Trophoblast cell (in vitro differentiated cells and primary cell): Measurements from ENCODE around the gene PLSCR3.
A peak's percentile ranks its signal among the peaks of the same experiment; 100 is the strongest.

Experiments used
- DNase-seq, 2 donors: peaks; one replicate each; pipeline ENCODE4 v3.0.0-alpha.2; 2016
- H2AFZ ChIP-seq: 2 replicates; pipeline ENCODE4 v1.6.1; 2013; ENCODE audit warnings: low read length, moderate library complexity, mild to moderate bottlenecking; ENCODE audit not compliant: insufficient read depth, poor library complexity
- H2AK5ac ChIP-seq: 2 replicates; pipeline ENCODE4 v1.6.1; 2013; ENCODE audit warnings: mild to moderate bottlenecking, low read length
- H2BK120ac ChIP-seq: 2 replicates; pipeline ENCODE4 v1.6.1; 2013; ENCODE audit warnings: low read length, mild to moderate bottlenecking, moderate library complexity; ENCODE audit not compliant: insufficient read depth, poor library complexity
- H2BK12ac ChIP-seq: 2 replicates; pipeline ENCODE4 v1.6.1; 2013; ENCODE audit warnings: mild to moderate bottlenecking, low read length, moderate library complexity
- H2BK5ac ChIP-seq: 2 replicates; pipeline ENCODE4 v1.6.1; 2013; ENCODE audit warnings: low read length, low read depth, moderate library complexity, mild to moderate bottlenecking; ENCODE audit not compliant: poor library complexity
- H3K14ac ChIP-seq: 2 replicates; pipeline ENCODE4 v1.6.1; 2013; ENCODE audit warnings: mild to moderate bottlenecking, low read length
- H3K18ac ChIP-seq: 2 replicates; pipeline ENCODE4 v1.6.1; 2013; ENCODE audit warnings: mild to moderate bottlenecking, low read length
- H3K23ac ChIP-seq: 2 replicates; pipeline ENCODE4 v1.6.1; 2013; ENCODE audit warnings: low read length
- H3K27ac ChIP-seq: 2 replicates; pipeline ENCODE4 v1.5.1; 2013; ENCODE audit warnings: low read depth, mild to moderate bottlenecking, inconsistent platforms, low read length, moderate library complexity
- H3K27me3 ChIP-seq: 2 replicates; pipeline ENCODE4 v1.6.1; 2013; ENCODE audit warnings: inconsistent platforms, mild to moderate bottlenecking, low read length, moderate library complexity; ENCODE audit not compliant: insufficient read depth
- H3K36me3 ChIP-seq, 2 experiments: 1 replicate in 1 of 2; 2 replicates in 1 of 2; pipeline ENCODE4 v1.6.1; 2013; ENCODE audit warnings: low read length in 2 of 2, mild to moderate bottlenecking in 2 of 2, moderate library complexity in 1 of 2; ENCODE audit not compliant: insufficient read depth in 2 of 2, control insufficient read depth in 1 of 2
- H3K4ac ChIP-seq: 2 replicates; pipeline ENCODE4 v1.6.1; 2013; ENCODE audit warnings: low read depth, mild to moderate bottlenecking, low read length, moderate library complexity
- H3K4me1 ChIP-seq, 2 experiments: 1 replicate in 1 of 2; 2 replicates in 1 of 2; pipeline ENCODE4 v1.6.1; 2013; ENCODE audit warnings: low read length in 2 of 2, mild to moderate bottlenecking in 2 of 2, moderate library complexity in 1 of 2; ENCODE audit not compliant: insufficient read depth in 2 of 2, control insufficient read depth in 1 of 2
- H3K4me2 ChIP-seq: 2 replicates; pipeline ENCODE4 v1.6.1; 2013; ENCODE audit warnings: inconsistent platforms, mild to moderate bottlenecking, low read length, moderate library complexity
- H3K4me3 ChIP-seq: 2 replicates; pipeline ENCODE4 v1.5.1; 2013; ENCODE audit warnings: mild to moderate bottlenecking, low read depth, low read length, inconsistent platforms
- H3K79me1 ChIP-seq: one replicate; pipeline ENCODE4 v1.6.1; 2013; ENCODE audit warnings: low read length
- H3K79me2 ChIP-seq: 2 replicates; pipeline ENCODE4 v1.6.1; 2013; ENCODE audit warnings: low read length, mild to moderate bottlenecking; ENCODE audit not compliant: control insufficient read depth, insufficient read depth, poor library complexity
- H3K9ac ChIP-seq: 2 replicates; pipeline ENCODE4 v1.6.1; 2013; ENCODE audit warnings: mild to moderate bottlenecking, low read length
- H3K9me3 ChIP-seq: 2 replicates; pipeline ENCODE4 v1.6.1; 2013; ENCODE audit warnings: low read depth, mild to moderate bottlenecking, control low read depth, inconsistent platforms, low read length; ENCODE audit not compliant: insufficient read depth
- H4K12ac ChIP-seq: 2 replicates; pipeline ENCODE4 v1.6.1; 2013; ENCODE audit warnings: low read depth, mild to moderate bottlenecking, low read length, moderate library complexity
- H4K8ac ChIP-seq: 2 replicates; pipeline ENCODE4 v1.6.1; 2013; ENCODE audit warnings: low read depth, mild to moderate bottlenecking, low read length, moderate library complexity
- H4K91ac ChIP-seq: one replicate; pipeline ENCODE4 v1.6.1; 2013; ENCODE audit warnings: low read depth, mild to moderate bottlenecking, low read length, moderate library complexity
- WGBS: extraction: QIAGEN DNeasy Blood & Tissue Kit; methylation state at CpG from one replicate; pipeline ENCODE4 v1.1.7; 2013; ENCODE audit warnings: missing lambda C conversion rate; ENCODE audit not compliant: insufficient read length, insufficient coverage; ENCODE audit errors: extremely low coverage; 5-methylcytosine and 5-hydroxymethylcytosine counted together

PLSCR3 gene

DNA sequence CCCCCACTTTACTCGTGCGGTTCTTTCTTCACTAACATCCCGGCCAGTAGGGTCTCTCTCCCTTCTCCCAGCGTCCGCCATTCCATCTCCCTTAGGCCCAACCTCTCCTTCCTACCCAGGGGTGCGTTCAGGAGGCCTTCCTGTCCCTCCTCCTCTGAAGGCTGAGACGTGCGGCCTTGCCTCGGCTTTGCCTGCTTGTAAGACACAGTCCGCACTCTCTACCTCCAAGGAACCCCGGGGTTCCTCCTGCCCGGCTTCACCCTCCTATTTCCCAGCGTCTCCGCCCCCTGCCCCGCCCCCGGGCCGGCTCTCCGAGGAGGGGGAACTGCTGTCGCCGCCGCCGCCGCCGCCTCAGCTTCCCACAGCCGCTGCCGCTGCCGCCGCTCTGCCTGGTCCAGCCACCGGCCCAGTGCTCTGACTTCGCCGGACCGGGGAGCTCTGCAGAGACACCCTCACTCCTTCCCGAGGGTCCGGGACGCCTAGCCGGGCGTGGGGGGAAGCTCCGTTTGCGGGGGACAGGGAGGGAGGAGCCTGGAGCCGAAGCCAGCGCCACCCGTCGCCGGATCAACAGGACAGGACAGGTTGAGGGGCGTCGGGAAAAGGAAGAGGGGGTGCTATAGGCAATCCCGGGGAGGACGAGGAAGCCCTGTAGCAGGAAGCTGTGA is 43.8 kb upstream of the PLSCR3 start:
- H3K4me3 ChIP-seq, result peak overlapping the region; percentile 60
- no peak overlapping the region for H3K23ac ChIP-seq
- H4K91ac ChIP-seq, result no peak overlapping the region
- no peaks in the 10 kb centered on the region for H3K36me3 ChIP-seq
- H3K4ac ChIP-seq, result peak overlapping the region; percentile 28
- no peak overlapping the region for H2BK120ac ChIP-seq
- peak overlapping the region; percentile 19 for H3K18ac ChIP-seq
- peaks cover 18% of the 10 kb centered on the region for H3K27me3 ChIP-seq
- no peak overlapping the region for H4K12ac ChIP-seq
- peaks cover 25 to 33% of the 10 kb centered on the region in 2 experiments for H3K4me1 ChIP-seq
- no peak overlapping the region for H3K27ac ChIP-seq
- no peak overlapping the region for H2BK5ac ChIP-seq
- peak overlapping the region; percentile 30 for H3K9ac ChIP-seq
- no peak overlapping the region for H3K14ac ChIP-seq
- peaks cover 2% of the 10 kb centered on the region for H3K9me3 ChIP-seq
- H3K4me2 ChIP-seq, result peak overlapping the region; percentile 94
- no peak overlapping the region for H2BK12ac ChIP-seq
- H4K8ac ChIP-seq, result peak overlapping the region; percentile 3
- peaks cover 18% of the 10 kb centered on the region for H3K79me1 ChIP-seq
- peaks cover 4% of the 10 kb centered on the region for H3K79me2 ChIP-seq
- WGBS, result no CpG with 5 or more reads among the region's 48 CpGs
- H2AFZ ChIP-seq, result peak overlapping the region; percentile 6
- H2AK5ac ChIP-seq, result no peak overlapping the region
- peak in 1 of 2 donors; percentile 30 for DNase-seq

DNA sequence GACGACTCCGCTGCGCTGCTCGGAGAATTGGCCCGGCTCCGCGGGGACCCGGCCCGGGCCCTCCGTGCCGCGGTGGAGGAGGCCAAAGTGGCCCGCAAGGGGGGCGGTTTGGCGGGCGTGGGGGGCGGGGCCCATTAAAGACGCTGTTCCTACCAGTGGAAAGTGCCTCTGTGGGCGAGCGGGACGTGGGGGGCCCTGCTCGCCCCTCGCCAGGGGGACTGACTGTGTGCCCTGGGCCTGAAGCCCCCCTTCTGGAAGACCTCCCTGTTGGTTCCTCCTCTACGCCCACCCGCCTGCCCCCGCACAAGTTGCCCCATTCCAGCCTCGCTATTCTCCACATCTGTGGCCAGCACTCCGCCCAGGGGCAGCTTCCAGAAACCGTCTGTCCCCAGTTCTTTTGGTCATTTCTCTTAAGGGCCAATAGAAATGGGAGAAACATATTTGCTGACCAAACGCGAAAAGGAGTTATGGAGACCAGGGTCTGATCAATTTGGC is 43.1 kb upstream of the PLSCR3 start:
- Histone ChIP-seq H3K4me1 (peaks cover 25 to 33% of the 10 kb centered on the region in 2 experiments), H2AK5ac (peak overlapping the region; percentile 32), H2BK12ac (no peak overlapping the region), H3K27ac (no peak overlapping the region), H3K79me1 (peaks cover 18% of the 10 kb centered on the region), H3K18ac (peak overlapping the region; percentile 38), H2BK120ac (no peak overlapping the region), H3K27me3 (peaks cover 18% of the 10 kb centered on the region), H3K9me3 (peaks cover 2% of the 10 kb centered on the region), H2BK5ac (no peak overlapping the region), H3K4ac (no peak overlapping the region), H3K79me2 (peaks cover 4% of the 10 kb centered on the region), H3K23ac (no peak overlapping the region), H4K91ac (peak overlapping the region; percentile 22), H3K9ac (no peak overlapping the region), H3K14ac (no peak overlapping the region), H4K12ac (no peak overlapping the region), H3K4me2 (peak overlapping the region; percentile 94), H3K4me3 (no peak overlapping the region), H4K8ac (no peak overlapping the region), H2AFZ (peak overlapping the region; percentile 68), H3K36me3 (no peaks in the 10 kb centered on the region)
- WGBS, result no CpG with 5 or more reads among the region's 31 CpGs
- no peak for DNase-seq

DNA sequence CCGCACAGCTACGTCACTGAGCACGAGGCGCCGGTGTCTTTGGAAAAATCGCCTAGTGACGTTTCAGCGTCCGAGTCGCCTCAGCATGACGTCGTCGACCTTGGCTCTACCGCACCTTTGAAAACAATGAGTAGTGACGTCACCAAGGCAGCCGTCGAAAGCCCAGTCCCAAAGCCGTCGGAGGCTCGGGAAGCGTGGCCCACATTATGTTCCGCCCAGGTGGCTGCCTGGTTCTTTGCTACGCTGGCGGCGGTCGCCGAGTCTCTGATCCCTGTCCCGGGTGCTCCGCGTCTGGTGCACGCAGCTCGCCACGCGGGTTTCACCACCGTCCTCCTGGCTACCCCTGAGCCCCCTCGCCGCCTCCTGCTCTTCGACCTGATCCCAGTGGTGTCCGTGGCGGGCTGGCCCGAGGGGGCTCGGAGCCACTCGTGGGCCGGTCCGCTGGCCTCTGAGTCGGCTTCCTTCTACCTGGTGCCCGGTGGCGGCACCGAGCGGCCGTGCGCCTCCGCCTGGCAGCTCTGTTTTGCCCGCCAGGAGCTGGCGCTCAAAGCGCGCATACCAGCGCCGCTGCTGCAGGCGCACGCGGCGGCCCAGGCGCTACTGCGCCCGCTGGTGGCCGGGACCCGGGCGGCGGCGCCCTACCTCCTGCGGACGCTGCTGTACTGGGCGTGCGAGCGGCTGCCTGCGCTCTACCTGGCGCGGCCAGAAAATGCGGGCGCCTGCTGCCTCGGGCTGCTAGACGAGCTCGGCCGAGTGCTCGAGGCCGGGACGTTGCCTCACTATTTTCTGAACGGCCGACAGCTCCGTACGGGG is 42.4 kb upstream of the PLSCR3 start:
- Histone ChIP-seq H3K27me3 (peaks cover 18% of the 10 kb centered on the region), H4K12ac (peak overlapping the region; percentile 22), H3K23ac (no peak overlapping the region), H3K9me3 (peaks cover 5% of the 10 kb centered on the region), H3K18ac (peak overlapping the region; percentile 31), H3K36me3 (no peaks in the 10 kb centered on the region), H3K4me2 (peak overlapping the region; percentile 94), H2AK5ac (peak overlapping the region; percentile 50), H3K14ac (peak overlapping the region; percentile 16), H3K4me3 (peak overlapping the region; percentile 53), H3K79me2 (peaks cover 4% of the 10 kb centered on the region), H3K27ac (no peak overlapping the region), H2BK120ac (peak overlapping the region; percentile 6), H4K91ac (peak overlapping the region; percentile 62), H4K8ac (peak overlapping the region; percentile 74), H3K79me1 (peaks cover 18% of the 10 kb centered on the region), H3K4ac (peak overlapping the region; percentile 10), H3K4me1 (peaks cover 25 to 33% of the 10 kb centered on the region in 2 experiments), H2BK5ac (no peak overlapping the region), H2AFZ (peak overlapping the region; percentile 68), H2BK12ac (no peak overlapping the region), H3K9ac (no peak overlapping the region)
- no CpG with 5 or more reads among the region's 92 CpGs for WGBS
- DNase-seq, result peak; percentile 97

DNA sequence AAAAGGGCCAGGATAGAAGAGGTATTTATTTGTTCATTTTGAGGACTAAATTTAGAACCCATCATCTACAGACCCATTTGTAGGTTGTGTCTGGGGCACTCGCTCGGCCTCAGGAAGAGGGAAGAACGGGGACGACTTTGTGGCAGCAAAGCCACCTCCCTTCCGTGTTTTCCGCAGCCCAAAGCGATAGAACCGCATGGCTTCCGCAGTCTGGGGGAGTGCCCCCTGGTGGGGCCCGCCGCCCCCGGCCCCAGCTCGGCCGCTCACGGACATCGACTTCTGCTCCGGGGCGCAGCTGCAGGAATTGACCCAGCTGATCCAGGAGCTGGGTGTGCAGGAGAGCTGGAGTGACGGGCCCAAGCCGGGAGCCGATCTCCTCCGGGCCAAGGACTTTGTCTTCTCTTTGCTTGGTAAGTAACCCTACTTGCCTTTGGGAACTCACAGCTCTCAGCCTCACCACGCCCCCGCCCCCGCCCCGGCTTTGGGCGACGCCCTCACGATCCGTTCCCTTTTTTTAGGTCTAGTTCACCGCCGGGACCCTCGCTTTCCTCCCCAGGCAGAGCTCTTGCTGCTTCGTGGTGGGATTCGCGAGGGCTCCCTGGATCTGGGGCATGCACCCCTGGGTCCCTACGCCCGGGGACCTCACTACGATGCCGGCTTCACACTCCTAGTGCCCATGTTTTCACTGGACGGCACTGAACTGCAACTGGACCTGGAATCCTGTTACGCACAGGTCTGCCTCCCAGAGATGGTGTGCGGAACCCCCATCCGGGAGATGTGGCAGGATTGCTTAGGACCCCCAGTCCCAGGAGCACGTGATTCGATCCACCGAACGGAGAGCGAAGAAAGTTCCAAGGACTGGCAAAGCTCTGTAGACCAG is 41.6 kb upstream of the PLSCR3 start:
- Histone ChIP-seq H3K4ac (peak overlapping the region; percentile 27), H3K27me3 (peaks cover 18% of the 10 kb centered on the region), H3K4me1 (peaks cover 25 to 33% of the 10 kb centered on the region in 2 experiments), H3K79me2 (peaks cover 4% of the 10 kb centered on the region), H3K36me3 (no peaks in the 10 kb centered on the region), H2BK12ac (no peak overlapping the region), H3K14ac (peak overlapping the region; percentile 52), H3K4me2 (peak overlapping the region; percentile 94), H2BK5ac (peak overlapping the region; percentile 20), H3K4me3 (peak overlapping the region; percentile 53), H3K18ac (peak overlapping the region; percentile 55), H3K27ac (peak overlapping the region; percentile 45), H2BK120ac (peak overlapping the region; percentile 57), H2AFZ (peak overlapping the region; percentile 53), H4K12ac (peak overlapping the region; percentile 62), H3K9ac (peak overlapping the region; percentile 31), H4K8ac (peak overlapping the region; percentile 74), H3K9me3 (peaks cover 5% of the 10 kb centered on the region), H3K23ac (no peak overlapping the region), H3K79me1 (peaks cover 18% of the 10 kb centered on the region), H4K91ac (peak overlapping the region; percentile 62), H2AK5ac (peak overlapping the region; percentile 73)
- DNase-seq, result peak; percentile 35 to 59
- no CpG with 5 or more reads among the region's 49 CpGs for WGBS
